Subcutaneous abdominal adipose tissue (tissue), 5 donors: ENCODE results near the gene MPRIP.
A peak's percentile ranks its signal among the peaks of the same experiment; 100 is the strongest.

Source experiments
- H3K27ac ChIP-seq: one replicate; pipeline ENCODE4 v1.7.0; 2013; ENCODE audit warnings: low read depth, mild to moderate bottlenecking, inconsistent platforms, low read length, moderate library complexity
- H3K27me3 ChIP-seq, 5 donors: one replicate each; pipeline ENCODE4 v1.7.0; 2013; ENCODE audit warnings: low read length in 5 of 5, inconsistent platforms in 1 of 5; ENCODE audit not compliant: control insufficient read depth in 5 of 5, insufficient read depth in 4 of 5
- H3K36me3 ChIP-seq, 5 donors: one replicate each; pipeline ENCODE4 v1.7.0; 2013; ENCODE audit warnings: low read length in 5 of 5; ENCODE audit not compliant: control insufficient read depth in 5 of 5, insufficient read depth in 5 of 5
- H3K4me1 ChIP-seq, 5 donors: one replicate each; pipeline ENCODE4 v1.7.0; 2013; ENCODE audit warnings: low read length in 5 of 5, mild to moderate bottlenecking in 3 of 5, moderate library complexity in 1 of 5; ENCODE audit not compliant: control insufficient read depth in 5 of 5, insufficient read depth in 5 of 5
- H3K4me3 ChIP-seq, 5 donors: one replicate each; pipeline ENCODE4 v1.7.0; 2013; ENCODE audit warnings: low read length in 5 of 5, low read depth in 1 of 5
- H3K9ac ChIP-seq, 5 donors: one replicate each; pipeline ENCODE4 v1.7.0; 2013; ENCODE audit warnings: low read length in 5 of 5, mild to moderate bottlenecking in 4 of 5, moderate library complexity in 3 of 5
- H3K9me3 ChIP-seq, 5 donors: one replicate each; pipeline ENCODE4 v1.7.0; 2013; ENCODE audit warnings: low read length in 5 of 5; ENCODE audit not compliant: control insufficient read depth in 5 of 5
- donor health status: healthy.
- donor health status: healthy.
- donor health status: healthy.
- donor health status: healthy.
- donor health status: healthy.

MPRIP gene

DNA sequence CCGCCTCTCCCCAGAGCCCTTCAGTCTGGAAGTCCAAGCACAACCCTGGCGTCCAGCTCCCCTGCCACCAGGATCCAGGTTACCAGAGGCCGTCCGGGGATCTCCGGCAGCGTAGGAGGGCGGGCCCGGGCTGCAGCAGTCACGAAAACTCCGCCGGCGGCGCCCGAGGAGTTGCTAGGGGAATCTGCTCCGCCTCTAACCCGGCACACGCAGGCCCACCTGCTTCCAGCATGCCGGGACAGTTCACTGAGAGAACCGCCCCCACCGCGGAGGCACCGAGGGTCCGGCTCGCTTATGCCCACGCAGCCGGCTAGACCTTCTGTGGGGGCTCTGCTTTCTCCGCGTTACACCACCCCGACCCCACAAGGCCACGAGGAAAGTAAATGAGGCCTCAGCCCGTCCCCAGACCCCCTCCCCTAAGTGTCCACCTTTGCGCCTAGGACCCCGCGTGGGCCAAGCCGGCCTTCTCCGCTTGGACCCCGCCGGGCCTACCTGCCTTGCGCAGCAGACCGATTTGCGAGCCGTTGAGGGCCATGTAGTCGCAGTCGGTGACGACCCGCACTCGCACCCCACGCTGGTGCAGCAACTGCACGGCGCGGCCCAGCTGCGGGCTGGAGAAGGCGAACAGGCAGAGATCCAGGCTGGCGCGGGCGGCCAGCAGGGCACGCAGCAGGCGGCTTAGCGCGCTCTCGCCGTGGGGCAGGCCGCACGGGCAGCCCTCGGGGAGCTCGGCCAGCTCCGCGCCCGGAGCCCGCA lies 163.3 kb downstream of the MPRIP start:
- peak overlapping the region in 4 of 5 donors; percentile 21 to 82 (median 70) for H3K9ac ChIP-seq
- H3K27ac ChIP-seq = peak overlapping the region; percentile 82
- H3K4me3 ChIP-seq = peak overlapping the region; percentile 61 to 80 (median 75)
- H3K36me3 ChIP-seq = peaks cover 0 to 13% (median 0%) of the 10 kb centered on the region in 5 donors
- peaks cover 6 to 61% (median 57%) of the 10 kb centered on the region in 5 donors for H3K4me1 ChIP-seq
- H3K27me3 ChIP-seq = no peaks in the 10 kb centered on the region
- no peaks in the 10 kb centered on the region for H3K9me3 ChIP-seq

DNA sequence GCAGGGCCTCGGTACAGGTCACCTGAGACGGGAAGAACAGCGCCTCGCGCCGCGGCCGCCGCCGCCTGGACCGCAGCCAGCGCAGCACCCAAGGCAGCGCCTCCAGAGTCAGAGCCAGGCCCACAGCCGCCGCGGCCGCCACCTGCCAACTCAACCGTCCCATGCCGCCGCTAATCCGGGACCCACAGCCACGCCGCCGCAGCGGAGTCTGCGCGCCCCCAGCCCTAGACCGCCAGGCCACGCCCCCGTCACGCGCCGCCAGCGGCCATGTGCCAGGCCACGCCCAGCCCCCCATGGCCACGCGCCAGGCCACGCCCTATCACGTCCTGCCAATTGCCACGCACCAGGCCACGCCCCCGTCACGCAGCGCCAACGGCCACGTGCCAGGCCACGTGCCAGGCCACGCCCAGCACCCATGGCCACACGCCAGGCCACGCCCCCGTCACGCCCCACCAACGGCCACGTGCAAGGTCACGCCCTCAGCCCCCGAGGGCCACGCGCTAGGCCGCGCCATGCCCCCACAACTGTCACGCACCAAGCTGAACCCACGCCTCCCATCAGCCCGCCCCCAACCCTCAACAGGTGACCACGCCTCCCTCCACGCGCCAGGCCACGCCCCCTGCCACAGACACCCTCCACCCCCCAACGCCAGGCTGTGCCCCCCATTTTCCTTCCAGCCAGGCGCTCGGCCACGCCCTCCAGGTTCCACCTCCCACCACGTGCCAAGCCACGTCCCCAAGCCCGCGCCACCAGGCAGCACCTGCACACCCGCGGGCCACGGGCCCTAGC lies 164.1 kb downstream of the MPRIP start, which contains the start of gene PLD6:
Gene PLD6, minus strand, starts transcription at position 210 of the 789 bp plus-strand sequence. Its CDS starts 47 bp downstream, at position 163.
- Histone ChIP-seq H3K27me3 (no peaks in the 10 kb centered on the region), H3K27ac (peak within 1 kb of the TSS; percentile 82), H3K9me3 (no peaks in the 10 kb centered on the region), H3K36me3 (peaks cover 0 to 18% (median 3%) of the 10 kb centered on the region in 5 donors), H3K4me3 (peak within 1 kb of the TSS; percentile 61 to 80 (median 75)), H3K4me1 (peaks cover 4 to 53% (median 49%) of the 10 kb centered on the region in 5 donors), H3K9ac (peak within 1 kb of the TSS in 4 of 5 donors; percentile 21 to 82 (median 70))

DNA sequence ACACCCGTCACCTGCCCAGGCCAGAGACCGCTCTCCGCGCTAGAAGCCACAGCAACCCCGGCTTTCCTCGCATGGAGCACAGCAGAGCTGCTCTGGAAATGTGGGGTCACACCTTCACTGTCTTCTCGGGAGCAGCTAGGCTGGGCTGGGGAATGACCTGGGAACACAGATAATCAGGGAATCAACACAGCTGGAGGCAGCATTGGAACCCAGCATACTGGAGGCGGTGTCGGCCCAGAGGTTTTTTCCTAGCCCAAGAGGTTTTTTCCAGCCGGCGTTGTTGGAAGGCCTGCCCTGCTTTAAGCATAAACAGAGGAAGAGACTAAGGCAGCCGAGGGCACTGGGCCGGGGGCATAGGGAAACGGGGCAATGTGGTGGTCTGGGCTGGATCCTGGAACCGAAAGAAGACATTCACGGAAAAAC lies 164.7 kb downstream of the MPRIP start:
- Histone ChIP-seq H3K9ac (peak overlapping the region in 1 of 5 donors; percentile 47), H3K4me3 (no peak overlapping the region), H3K4me1 (peaks cover 3 to 49% (median 43%) of the 10 kb centered on the region in 5 donors), H3K27me3 (no peaks in the 10 kb centered on the region), H3K9me3 (no peaks in the 10 kb centered on the region), H3K27ac (peak overlapping the region; percentile 82), H3K36me3 (peaks cover 0 to 23% (median 6%) of the 10 kb centered on the region in 5 donors)

DNA sequence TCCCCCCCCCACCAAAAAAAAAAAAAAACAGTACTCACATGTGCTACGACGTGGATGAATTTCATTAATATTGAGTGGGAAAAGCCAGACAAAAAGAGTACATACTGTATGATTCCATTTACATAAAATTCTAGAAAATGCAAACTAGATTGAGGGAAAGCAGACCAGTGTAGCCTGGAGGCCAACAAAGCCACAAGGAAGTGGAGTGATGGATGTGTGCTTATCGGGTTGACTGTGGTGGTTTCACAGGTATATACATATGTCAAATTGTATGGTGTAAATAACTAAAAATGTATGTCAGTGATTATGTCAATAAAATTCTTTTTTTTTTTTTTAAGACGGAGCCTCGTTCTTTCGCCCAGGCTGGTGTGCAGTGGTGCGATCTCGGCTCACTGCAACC lies 165.7 kb downstream of the MPRIP start:
- Histone ChIP-seq H3K9ac (no peak overlapping the region), H3K27ac (no peak overlapping the region), H3K4me1 (peaks cover 0 to 38% (median 34%) of the 10 kb centered on the region in 5 donors), H3K27me3 (no peaks in the 10 kb centered on the region), H3K4me3 (no peak overlapping the region), H3K9me3 (no peaks in the 10 kb centered on the region), H3K36me3 (peaks cover 0 to 20% (median 10%) of the 10 kb centered on the region in 5 donors)

DNA sequence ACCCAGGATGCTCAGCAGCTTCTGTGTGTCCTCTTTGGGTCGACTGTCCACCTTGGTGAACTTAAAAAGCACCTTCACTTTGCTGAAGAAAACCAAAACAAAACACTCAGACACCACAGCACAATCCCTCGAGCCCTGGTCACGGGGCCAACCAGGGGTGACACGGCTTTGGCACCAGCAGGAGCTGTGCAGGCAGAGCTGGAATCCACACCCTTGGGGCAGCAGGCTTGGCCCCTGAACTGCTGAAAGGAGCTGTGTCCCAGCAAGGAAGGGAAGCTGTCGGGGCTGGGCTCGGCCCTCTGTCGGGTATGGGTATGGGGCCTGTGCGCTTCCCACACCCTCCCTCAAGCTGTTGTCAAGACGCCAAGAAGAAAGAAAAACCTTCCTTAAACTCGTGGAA lies 171.5 kb downstream of the MPRIP start:
- Histone ChIP-seq H3K36me3 (peaks cover 4 to 73% (median 63%) of the 10 kb centered on the region in 5 donors), H3K27ac (no peak overlapping the region), H3K9me3 (no peaks in the 10 kb centered on the region), H3K27me3 (no peaks in the 10 kb centered on the region), H3K4me1 (peaks cover 0 to 14% (median 8%) of the 10 kb centered on the region in 5 donors), H3K4me3 (no peak overlapping the region), H3K9ac (no peak overlapping the region)

DNA sequence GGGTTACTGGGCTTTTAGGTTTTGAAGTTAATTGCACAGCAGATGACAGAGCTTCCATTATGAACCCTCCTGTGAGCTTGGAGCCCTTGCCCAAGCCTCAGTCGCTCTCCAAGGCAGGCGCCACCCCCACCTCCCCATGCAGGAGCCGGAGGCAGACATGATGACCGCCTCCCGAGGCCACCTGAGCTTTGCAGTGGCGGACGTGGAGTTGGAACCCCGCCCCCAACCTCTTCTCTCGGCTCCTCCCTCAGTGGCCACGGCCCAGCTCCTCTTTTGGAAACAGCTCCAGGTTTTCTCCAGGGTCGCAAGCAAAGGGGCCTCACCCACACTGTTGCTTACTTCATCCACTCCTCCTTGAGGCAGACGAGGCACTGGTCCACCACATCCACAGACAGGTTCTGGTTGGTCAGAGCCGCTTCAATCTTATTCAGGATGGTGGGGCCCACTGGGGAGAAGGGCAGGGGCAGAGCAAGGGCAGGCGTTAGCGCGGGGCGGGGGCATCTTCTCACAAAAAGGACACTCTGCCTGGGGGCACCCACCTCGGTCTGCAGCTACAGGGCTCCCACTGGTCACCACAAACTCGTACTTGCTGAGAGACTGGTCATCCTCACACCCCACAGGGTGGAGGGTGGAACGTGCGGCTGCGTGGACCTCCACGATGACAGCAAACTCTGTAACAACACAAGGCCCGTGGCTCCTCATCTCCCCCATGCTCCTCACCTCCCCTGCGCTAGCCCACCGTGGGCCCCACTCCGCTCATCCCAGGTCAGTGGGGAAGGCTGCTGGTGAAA lies 172.6 kb downstream of the MPRIP start:
- H3K9ac ChIP-seq = no peak overlapping the region
- no peak overlapping the region for H3K4me3 ChIP-seq
- H3K27ac ChIP-seq = no peak overlapping the region
- peaks cover 4 to 84% (median 70%) of the 10 kb centered on the region in 5 donors for H3K36me3 ChIP-seq
- H3K4me1 ChIP-seq = peaks cover 0 to 14% (median 8%) of the 10 kb centered on the region in 5 donors
- no peaks in the 10 kb centered on the region for H3K9me3 ChIP-seq
- no peaks in the 10 kb centered on the region for H3K27me3 ChIP-seq

DNA sequence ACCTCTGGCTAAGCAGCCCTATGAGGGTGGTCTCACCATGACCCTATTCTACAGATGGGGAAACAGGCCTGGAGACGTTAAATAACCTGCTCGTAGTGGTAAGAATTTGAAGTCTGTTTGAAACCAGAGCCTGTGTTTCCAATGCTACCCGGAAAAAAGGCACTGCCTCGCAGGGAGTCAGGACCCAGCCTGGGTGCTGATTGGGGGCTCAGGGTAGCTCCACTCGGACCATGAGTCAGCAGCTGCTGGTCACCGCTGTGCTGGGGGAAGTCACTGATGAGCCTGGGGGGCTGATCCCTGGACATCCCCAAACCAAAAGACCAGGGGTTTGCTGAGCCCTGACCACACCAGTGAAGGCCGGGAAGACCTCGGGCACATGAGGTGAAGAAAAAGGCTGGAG lies 173.3 kb downstream of the MPRIP start:
- Histone ChIP-seq H3K27ac (no peak overlapping the region), H3K4me1 (peaks cover 0 to 14% (median 8%) of the 10 kb centered on the region in 5 donors), H3K9ac (no peak overlapping the region), H3K9me3 (no peaks in the 10 kb centered on the region), H3K4me3 (no peak overlapping the region), H3K27me3 (no peaks in the 10 kb centered on the region), H3K36me3 (peaks cover 4 to 90% (median 77%) of the 10 kb centered on the region in 5 donors)

DNA sequence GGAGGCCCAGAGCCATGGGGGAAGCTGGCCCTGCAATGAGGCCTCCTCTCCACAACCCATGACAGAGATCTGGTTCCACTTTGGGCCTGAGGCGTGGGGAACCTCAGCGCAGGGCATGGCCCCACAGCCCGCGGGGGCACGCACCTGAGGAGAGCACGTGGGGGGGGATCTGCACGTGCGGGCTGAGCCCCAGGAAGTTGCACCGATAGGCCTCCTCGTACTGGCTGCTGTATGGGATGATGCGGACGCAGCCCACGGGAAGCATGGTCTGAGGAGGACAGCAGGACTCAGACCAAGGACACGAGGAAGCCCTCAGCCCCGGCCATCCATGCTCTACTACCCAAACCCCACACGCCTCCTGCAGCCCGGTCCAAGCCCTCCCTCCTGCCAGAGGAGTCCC lies 174.0 kb downstream of the MPRIP start:
- Histone ChIP-seq H3K27ac (no peak overlapping the region), H3K9me3 (no peaks in the 10 kb centered on the region), H3K4me3 (no peak overlapping the region), H3K36me3 (peaks cover 4 to 92% (median 82%) of the 10 kb centered on the region in 5 donors), H3K4me1 (peaks cover 0 to 14% (median 8%) of the 10 kb centered on the region in 5 donors), H3K27me3 (no peaks in the 10 kb centered on the region), H3K9ac (no peak overlapping the region)

DNA sequence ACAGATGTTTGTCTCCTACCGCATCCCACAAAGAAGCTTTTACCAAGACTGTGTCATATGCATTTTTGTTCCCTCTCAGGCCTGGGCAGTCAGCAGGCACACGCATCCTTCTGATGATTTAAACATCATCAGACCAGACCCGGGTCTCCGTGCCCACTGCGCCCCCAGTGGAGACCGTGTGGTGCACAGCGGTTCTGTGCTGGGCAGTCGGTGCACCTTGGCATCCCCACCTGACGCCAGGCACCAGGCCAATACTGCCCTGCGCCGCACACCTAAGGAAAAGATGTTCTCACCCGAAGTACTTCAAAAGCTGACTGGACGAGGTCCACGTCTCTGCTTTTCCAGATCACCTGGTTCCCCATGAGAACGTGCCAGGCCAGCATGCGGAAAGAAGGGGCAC lies 174.5 kb downstream of the MPRIP start:
- Histone ChIP-seq H3K9ac (no peak overlapping the region), H3K4me3 (no peak overlapping the region), H3K9me3 (no peaks in the 10 kb centered on the region), H3K4me1 (peaks cover 0 to 14% (median 8%) of the 10 kb centered on the region in 5 donors), H3K27ac (no peak overlapping the region), H3K27me3 (no peaks in the 10 kb centered on the region), H3K36me3 (peaks cover 4 to 93% (median 84%) of the 10 kb centered on the region in 5 donors)
